SH-SY5Y (cell line): ENCODE data around the gene GXYLT2.
A peak's percentile ranks its signal among the peaks of the same experiment; 100 is the strongest.

Experiments used
- GATA2 ChIP-seq: IDR thresholded peaks from 2 replicates; pipeline ENCODE4 v1.6.1; 2011; ENCODE audit warnings: mild to moderate bottlenecking, low read depth, low read length
- GATA3 ChIP-seq: IDR thresholded peaks from 2 replicates; pipeline ENCODE4 v1.6.1; 2011; ENCODE audit warnings: low read depth, mild to moderate bottlenecking, low read length, moderate library complexity

The GXYLT2 gene

GRCh38 chr3:72887705-72888545 is at the start of gene GXYLT2:
Gene GXYLT2 (plus strand): TSS chr3:72888046. CDS start chr3:72888234, 188 bp downstream.
- TF ChIP-seq GATA3, result no peak
- no peak for TF ChIP-seq GATA2

- TF ChIP-seq GATA3 (no peak), GATA2 (no peak)
Observed at GRCh38 chr3:72839057-72839456, 48.8 kb upstream of the GXYLT2 start.

GRCh38 chr3:72844436-72844993 is 43.3 kb upstream of the GXYLT2 start:
- TF ChIP-seq GATA3, result no peak
- no peak for TF ChIP-seq GATA2

- TF ChIP-seq GATA3 (no peak), GATA2 (no peak)
Observed at GRCh38 chr3:72846166-72846565, 41.7 kb upstream of the GXYLT2 start.

- no peak for TF ChIP-seq GATA3
- no peak for TF ChIP-seq GATA2
Observed at GRCh38 chr3:72847282-72847681, 40.6 kb upstream of the GXYLT2 start.

- TF ChIP-seq GATA2 (no peak), GATA3 (no peak)
Observed at GRCh38 chr3:72847751-72848702, 39.8 kb upstream of the GXYLT2 start, which contains the start of gene SHQ1. Gene SHQ1 (minus strand): TSS chr3:72848445. CDS start chr3:72848340, 105 bp downstream.

- TF ChIP-seq GATA3 (no peak), GATA2 (no peak)
Observed at GRCh38 chr3:72848703-72849081, 39.2 kb upstream of the GXYLT2 start.

GRCh38 chr3:72855001-72855400 is 32.8 kb upstream of the GXYLT2 start:
- TF ChIP-seq GATA2 (no peak), GATA3 (no peak)

- TF ChIP-seq GATA2 (no peak), GATA3 (no peak)
Observed at GRCh38 chr3:72860053-72860452, 27.8 kb upstream of the GXYLT2 start.

GRCh38 chr3:72860846-72861245 is 27.0 kb upstream of the GXYLT2 start:
- no peak for TF ChIP-seq GATA3
- no peak for TF ChIP-seq GATA2

GRCh38 chr3:72862314-72863090 is 25.3 kb upstream of the GXYLT2 start:
- TF ChIP-seq GATA2 (peak; percentile 36; the same call in 1 of the 2 replicates), GATA3 (no peak)

- no peak for TF ChIP-seq GATA2
- no peak for TF ChIP-seq GATA3
Observed at GRCh38 chr3:72872183-72872582, 15.7 kb upstream of the GXYLT2 start.

GRCh38 chr3:72887343-72887704 is 522 bp upstream of the GXYLT2 start:
- no peak for TF ChIP-seq GATA2
- no peak for TF ChIP-seq GATA3

- TF ChIP-seq GATA2, result no peak
- TF ChIP-seq GATA3, result no peak
Observed at GRCh38 chr3:72888546-72889309, 882 bp downstream of the GXYLT2 start.
